C4-2B (cell line): ENCODE results near the gene ARHGEF25.

Source experiments
- CTCF ChIP-seq: fragments of 450-650 bp; conservative IDR thresholded peaks from 2 replicates; pipeline ENCODE4 v1.5.1; 2017; ENCODE audit warnings: mild to moderate bottlenecking
- ZFX ChIP-seq: fragments of 450-650 bp; IDR thresholded peaks from 2 replicates; pipeline ENCODE4 v1.6.1; 2017

GRCh38 chr12:57564178-57564740, 47.0 kb upstream of the ARHGEF25 start:
- TF ChIP-seq CTCF (no peak), ZFX (no peak)
